K562 (cell line): ENCODE measurements around the gene NEU1. TPM values are rescaled to one million over a fixed set of nuclear protein-coding genes. Genes with fewer than 3 reads are reported as not detected.

Source experiments
- BDP1 ChIP-seq: IDR thresholded peaks from 3 replicates; pipeline ENCODE4 v1.6.1; 2011; ENCODE audit not compliant: insufficient read length, insufficient read depth
- BRD4 ChIP-seq: fragments of 200-600 bp; sonication (generic); IDR thresholded peaks from 2 replicates; pipeline ENCODE4 v1.6.1; 2017; ENCODE audit warnings: inconsistent platforms
- CCAR2 ChIP-seq: fragments of 200-400 bp; formaldehyde crosslinking; IDR thresholded peaks from 2 replicates; pipeline ENCODE4 v1.6.1; 2017; ENCODE audit warnings: mild to moderate bottlenecking, low read depth, low read length
- DPF2 ChIP-seq: fragments of 450-650 bp; IDR thresholded peaks from 2 replicates; pipeline ENCODE4 v1.6.1; 2016
- IFI16 ChIP-seq: fragments of 250-450 bp; sonication (Bioruptor Pico); IDR thresholded peaks from 2 replicates; pipeline ENCODE4 v2.1.2; 2022; ENCODE audit warnings: mild to moderate bottlenecking, inconsistent platforms
- IRF1 ChIP-seq: sonication (generic); formaldehyde crosslinking; IDR thresholded peaks from 2 replicates; pipeline ENCODE4 v1.8.0; 2022; ENCODE audit warnings: missing genetic modification reagents, mild to moderate bottlenecking, borderline replicate concordance
- KAT2B ChIP-seq: IDR thresholded peaks from one replicate; pipeline ENCODE4 v1.6.1; 2012; ENCODE audit warnings: low read depth, mild to moderate bottlenecking, control low read depth, inconsistent platforms, low read length, moderate library complexity
- MAX ChIP-seq: sonication (generic); formaldehyde crosslinking; IDR thresholded peaks from 2 replicates; pipeline ENCODE4 v1.9.0; 2022; ENCODE audit warnings: mild to moderate bottlenecking, missing genetic modification reagents
- RBM17 ChIP-seq: fragments of 200-400 bp; formaldehyde crosslinking; IDR thresholded peaks from 2 replicates; pipeline ENCODE4 v1.6.1; 2017; ENCODE audit warnings: low read depth, mild to moderate bottlenecking, low read length, borderline replicate concordance
- RFX7 ChIP-seq: fragments of 250-450 bp; sonication (Bioruptor Pico); IDR thresholded peaks from 2 replicates; pipeline ENCODE4 v1.5.1; 2021; ENCODE audit warnings: mild to moderate bottlenecking
- SIX5 ChIP-seq, 2 experiments: IDR thresholded peaks; 2 replicates each; pipeline ENCODE4 v1.6.1; 2011; ENCODE audit warnings: low read length in 2 of 2, borderline replicate concordance in 1 of 2, low read depth in 1 of 2, mild to moderate bottlenecking in 1 of 2, moderate library complexity in 1 of 2; ENCODE audit not compliant: insufficient read depth in 1 of 2
- SMARCB1 ChIP-seq: IDR thresholded peaks from 2 replicates; pipeline ENCODE4 v1.6.1; 2011; ENCODE audit warnings: improper control_type of control experiment, low read depth; ENCODE audit not compliant: insufficient read length
- SREBF2 ChIP-seq: sonication (generic); formaldehyde crosslinking; IDR thresholded peaks from 2 replicates; pipeline ENCODE4 v1.4.0; 2020; ENCODE audit warnings: mild to moderate bottlenecking, missing genetic modification reagents
- STAT5B ChIP-seq: fragments of 250-450 bp; sonication (Bioruptor Pico); IDR thresholded peaks from 2 replicates; pipeline ENCODE4 v1.8.0; 2021; ENCODE audit warnings: mild to moderate bottlenecking, inconsistent platforms
- TCF7 ChIP-seq: sonication (generic); IDR thresholded peaks from 2 replicates; pipeline ENCODE4 v1.6.1; 2016; ENCODE audit warnings: antibody characterized with exemption, borderline replicate concordance
- TFE3 ChIP-seq: fragments of 450-650 bp; formaldehyde crosslinking; IDR thresholded peaks from 2 replicates; pipeline ENCODE4 v1.4.0; 2020; ENCODE audit warnings: mild to moderate bottlenecking, mixed read lengths
- ZC3H4 ChIP-seq: sonication (generic); formaldehyde crosslinking; IDR thresholded peaks from 2 replicates; pipeline ENCODE4 v1.9.0; 2021; ENCODE audit warnings: missing genetic modification reagents, borderline replicate concordance
- ZNF217 ChIP-seq: sonication (generic); formaldehyde crosslinking; IDR thresholded peaks from 2 replicates; pipeline ENCODE4 v1.8.0; 2022; ENCODE audit warnings: mild to moderate bottlenecking, missing genetic modification reagents
- ZNF253 ChIP-seq: fragments of 250-450 bp; sonication (Bioruptor Pico); conservative IDR thresholded peaks from 2 replicates; pipeline ENCODE4 v1.6.1; 2021; ENCODE audit warnings: mild to moderate bottlenecking
- ZNF277 ChIP-seq: fragments of 250-450 bp; sonication (Bioruptor Pico); IDR thresholded peaks from 2 replicates; pipeline ENCODE4 v1.8.0; 2022; ENCODE audit warnings: inconsistent platforms, mild to moderate bottlenecking, moderate library complexity, borderline replicate concordance
- ZNF507 ChIP-seq: conservative IDR thresholded peaks from 2 replicates; pipeline ENCODE4 v1.6.1; 2017; ENCODE audit warnings: missing genetic modification characterization, missing compliant biosample characterization
- ZNF511 ChIP-seq: sonication (generic); formaldehyde crosslinking; IDR thresholded peaks from 2 replicates; pipeline ENCODE4 v1.8.0; 2022; ENCODE audit warnings: mild to moderate bottlenecking, missing genetic modification reagents
- ZNF551 ChIP-seq: fragments of 250-450 bp; sonication (Bioruptor Pico); IDR thresholded peaks from 2 replicates; pipeline ENCODE4 v1.5.0; 2021; ENCODE audit warnings: mild to moderate bottlenecking, moderate library complexity
- ZNF764 ChIP-seq: fragments of 250-450 bp; sonication (Bioruptor Pico); IDR thresholded peaks from 2 replicates; pipeline ENCODE4 v1.4.0; 2020; ENCODE audit warnings: low read depth, mild to moderate bottlenecking, moderate library complexity
- polyA plus RNA-seq, 8 experiments: library from polyadenylated mRNA; depleted of rRNA in 4 of 8; stranded (reverse) in 5 of 8; unstranded in 3 of 8; fragments of >200 nt; fragmentation: Nextera tagmentation in 2 of 8; fragmentation: Illumina TruSeq in 1 of 8; extraction: Ambion mirVana in 2 of 8; extraction: Trizol in 1 of 8; gene quantifications; 2 replicates each; pipeline versions ENCODE4 v1.2.1 to v1.2.3, GENCODE V29; 2011 to 2014; ENCODE audit warnings: inconsistent platforms in 1 of 8, missing spikeins in 1 of 8
- total RNA-seq, 7 experiments: library from RNA; depleted of rRNA in 6 of 7; stranded (reverse); fragments of >200 nt in 6 of 7; fragmentation: Illumina TruSeq in 2 of 7; extraction: Trizol in 2 of 7; gene quantifications; 2 replicates each; pipeline versions ENCODE4 v1.2.1 to v1.2.3, GENCODE V29; 2011 to 2021; ENCODE audit warnings: low replicate concordance in 1 of 7

NEU1 gene
- total and polyA plus RNA-seq, 9 of the 15 experiments (the other 6 are each of a cell fraction or from before 2014, with no cell fraction given), result 14.8 to 67.8 (median 51.0) TPM

GRCh38 chr6:31821301-31822035 lies 41.2 kb downstream of the NEU1 start (continued):
- no peak for TF ChIP-seq ZNF764 (CRISPR knock-in tag)
- peak; percentile 86 for TF ChIP-seq TCF7
- no peak for TF ChIP-seq RBM17
- TF ChIP-seq ZNF253 (CRISPR knock-in tag), result no peak
- TF ChIP-seq DPF2, result no peak
- peak; percentile 87 for TF ChIP-seq ZNF511 (CRISPR knock-in tag)
- TF ChIP-seq KAT2B, result no peak
- no peak for TF ChIP-seq ZNF277
- no peak for TF ChIP-seq ZNF217
- no peak for TF ChIP-seq SMARCB1
- TF ChIP-seq MAX (CRISPR knock-in tag), result no peak; the same call in 1 of the 2 replicates
- TF ChIP-seq RFX7 (CRISPR knock-in tag), result no peak
- no peak for TF ChIP-seq SIX5 (IDR thresholded peaks at IDR 0.05; ENCODE audit: borderline replicate concordance in 1 of 2, insufficient read depth in 1 of 2, low read depth in 1 of 2, low read length in 2 of 2)
- no peak for TF ChIP-seq IRF1 (CRISPR knock-in tag)
- TF ChIP-seq STAT5B (CRISPR knock-in tag), result no peak
- TF ChIP-seq BRD4, result no peak
- no peak for TF ChIP-seq TFE3 (CRISPR knock-in tag)
- no peak for TF ChIP-seq ZC3H4
- TF ChIP-seq IFI16 (CRISPR knock-in tag), result no peak
- TF ChIP-seq BDP1, result no peak
- peak; percentile 80; the same call in 1 of the 2 replicates for TF ChIP-seq SREBF2 (CRISPR knock-in tag)
- no peak for TF ChIP-seq ZNF507 (tag)
- no peak for TF ChIP-seq ZNF551 (CRISPR knock-in tag)
- TF ChIP-seq CCAR2, result no peak
